DMS153 (cell line): Measurements from ENCODE around the gene CALY.

Source experiments
- DNase-seq: peaks from one replicate; lab custom pipeline; 2025; lab: John Stamatoyannopoulos, UW

CALY gene

DNA sequence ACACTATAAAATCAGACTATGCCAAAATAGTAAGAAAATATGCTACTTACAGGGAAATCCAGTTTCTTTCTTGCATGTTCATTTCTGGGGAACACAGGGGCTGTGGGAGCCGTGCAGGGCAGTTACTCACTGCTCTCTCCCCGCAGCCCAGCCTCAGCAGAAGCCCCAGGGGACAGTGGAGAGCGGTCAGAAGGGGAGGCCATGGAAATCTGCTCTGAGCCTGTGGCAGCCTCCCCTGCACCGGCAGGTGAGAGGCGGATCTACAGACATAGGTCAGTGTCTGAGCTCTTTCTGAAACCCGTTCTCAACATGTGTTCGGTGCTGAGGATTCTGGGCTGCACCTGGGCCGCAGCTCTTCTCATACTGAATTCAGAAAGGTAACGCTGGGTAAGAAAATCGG lies 25.1 kb downstream of the CALY start:
- DNase-seq, result no peak

DNA sequence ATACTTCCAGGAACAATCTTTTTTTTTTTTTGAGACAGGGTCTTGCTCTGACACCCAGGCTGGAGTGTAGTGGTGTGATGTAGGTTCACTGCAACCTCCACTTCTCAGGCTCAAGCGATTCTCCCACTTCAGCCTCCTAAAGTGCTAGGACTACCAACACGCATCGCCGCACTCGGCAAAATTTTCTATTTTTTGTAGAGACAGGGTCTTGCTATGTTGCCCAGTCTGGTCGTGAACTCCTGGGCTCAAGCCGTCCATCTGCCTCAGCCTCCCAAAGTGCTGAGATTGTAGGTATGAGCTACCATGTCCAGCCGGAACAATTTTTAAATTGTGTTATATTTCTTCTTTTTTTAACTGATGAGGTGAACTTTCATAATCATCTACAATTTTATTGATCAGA lies 25.9 kb downstream of the CALY start:
- DNase-seq, result no peak

DNA sequence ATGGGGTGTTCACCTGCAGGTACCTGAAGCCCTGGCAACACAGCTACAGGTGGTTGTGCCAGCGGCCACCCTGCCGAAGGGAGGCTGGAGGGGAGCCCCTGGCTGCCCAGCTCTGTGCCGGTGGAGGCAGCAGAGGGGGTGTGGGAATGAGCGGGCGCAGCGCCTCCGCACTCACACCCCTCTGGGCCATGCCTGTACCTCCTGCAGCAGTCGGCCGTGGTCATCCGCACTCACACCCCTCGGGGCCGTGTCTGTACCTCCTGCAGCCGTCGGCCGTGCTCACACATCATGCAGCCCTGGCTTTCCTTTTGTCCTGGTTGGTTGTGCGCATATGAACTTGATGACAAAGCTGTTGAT lies 26.3 kb downstream of the CALY start:
- DNase-seq, result no peak

DNA sequence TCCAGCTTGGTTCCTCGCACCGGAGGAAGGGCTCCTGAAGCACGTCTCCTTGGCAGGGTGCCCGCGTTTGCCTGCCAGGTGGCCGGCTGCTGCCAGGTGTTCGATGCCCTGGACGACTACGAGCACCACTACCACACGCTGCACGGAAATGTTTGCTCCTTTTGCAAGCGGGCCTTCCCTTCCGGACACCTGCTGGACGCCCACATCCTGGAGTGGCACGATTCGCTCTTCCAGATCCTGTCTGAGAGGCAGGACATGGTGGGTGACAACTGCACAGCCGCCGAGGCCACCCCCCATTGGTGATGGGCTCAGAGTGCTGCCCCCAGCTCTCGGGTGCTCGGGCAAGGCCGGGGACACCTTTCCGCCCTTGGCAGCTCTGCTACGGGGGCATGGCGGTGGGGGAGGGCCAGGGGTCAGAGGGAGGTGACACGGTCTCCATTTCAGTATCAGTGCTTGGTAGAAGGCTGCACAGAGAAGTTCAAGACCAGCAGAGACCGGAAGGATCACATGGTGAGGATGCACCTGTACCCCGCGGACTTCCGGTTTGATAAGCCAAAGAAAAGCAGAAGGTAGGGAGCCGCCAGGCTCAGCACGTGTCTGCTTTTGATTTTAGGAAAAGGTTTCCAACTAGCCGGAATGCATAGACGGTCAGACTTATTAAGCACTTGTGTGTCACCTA lies 26.8 kb downstream of the CALY start:
- DNase-seq, result peak; percentile 69

DNA sequence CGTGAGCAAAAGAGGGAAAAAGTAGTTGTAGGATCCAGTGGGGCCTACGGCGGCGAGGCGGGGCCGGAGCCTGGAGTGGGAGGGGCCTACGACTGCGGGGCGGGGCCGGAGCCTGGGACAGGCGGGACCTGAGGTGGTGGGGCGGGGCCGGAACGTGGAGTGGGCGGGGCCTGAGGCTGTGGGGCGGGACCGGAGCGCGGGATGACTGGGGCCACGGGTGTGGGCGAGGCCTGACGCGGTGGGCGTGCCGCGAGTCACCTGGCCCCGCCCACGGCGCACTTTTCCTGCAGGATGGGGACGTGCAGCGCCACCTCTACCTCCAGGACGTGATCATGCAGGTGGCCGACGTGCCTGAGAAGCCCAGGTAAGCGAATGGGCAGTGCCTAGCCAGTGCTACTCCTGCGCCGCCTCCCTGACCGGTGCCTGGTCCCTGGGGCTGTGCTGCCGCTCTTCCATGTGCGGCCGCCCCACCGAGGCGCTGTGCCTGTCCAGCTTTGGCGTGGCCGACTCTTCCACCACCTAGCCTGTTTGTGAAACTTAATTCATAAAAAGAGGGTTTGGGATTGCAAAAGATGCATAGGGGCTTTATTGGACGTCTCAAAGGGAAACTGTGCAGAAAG lies 27.5 kb downstream of the CALY start:
- DNase-seq, result peak; percentile 86

DNA sequence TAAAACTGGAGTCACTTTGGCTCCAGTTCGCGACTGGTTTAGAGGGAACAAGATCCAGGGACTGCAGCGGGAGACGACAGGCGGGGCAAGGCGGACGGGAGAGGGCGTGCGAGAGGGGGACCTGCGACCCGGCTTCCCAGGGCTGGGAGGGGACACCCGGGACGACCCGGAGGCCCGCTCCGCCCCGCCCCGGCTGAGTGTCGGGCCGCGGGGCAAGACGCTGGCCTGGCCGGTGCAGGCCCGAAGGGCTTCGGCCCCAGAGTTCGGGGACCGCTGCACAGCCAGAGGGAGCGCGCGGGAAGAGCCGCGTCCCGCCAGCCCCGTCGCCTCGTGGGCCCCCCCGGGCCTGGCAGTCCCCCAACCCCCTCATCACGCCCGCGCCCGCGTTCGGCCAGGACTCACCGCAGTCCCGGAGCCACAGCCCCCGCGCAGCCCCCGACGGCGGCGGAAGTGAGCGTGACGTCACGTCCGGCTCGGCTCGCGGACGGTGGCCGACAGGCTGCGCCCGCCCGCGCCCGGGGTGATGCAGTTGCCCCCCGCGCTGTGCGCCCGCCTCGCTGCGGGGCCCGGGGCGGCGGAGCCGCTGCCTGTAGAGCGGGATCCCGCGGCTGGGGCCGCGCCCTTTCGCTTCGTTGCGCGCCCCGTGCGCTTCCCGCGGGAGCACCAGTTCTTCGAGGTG lies 28.1 kb downstream of the CALY start, which contains the start of the genes TUBGCP2 and ZNF511:
TSS of gene TUBGCP2 (minus strand) at position 452 of the 679 bp plus-strand sequence. CDS start 5,931 bp downstream, outside the sequence.
TSS of gene ZNF511 (plus strand) at position 494 of the 679 bp plus-strand sequence. CDS start at position 524, 30 bp downstream.
- peak; percentile 76 for DNase-seq

DNA sequence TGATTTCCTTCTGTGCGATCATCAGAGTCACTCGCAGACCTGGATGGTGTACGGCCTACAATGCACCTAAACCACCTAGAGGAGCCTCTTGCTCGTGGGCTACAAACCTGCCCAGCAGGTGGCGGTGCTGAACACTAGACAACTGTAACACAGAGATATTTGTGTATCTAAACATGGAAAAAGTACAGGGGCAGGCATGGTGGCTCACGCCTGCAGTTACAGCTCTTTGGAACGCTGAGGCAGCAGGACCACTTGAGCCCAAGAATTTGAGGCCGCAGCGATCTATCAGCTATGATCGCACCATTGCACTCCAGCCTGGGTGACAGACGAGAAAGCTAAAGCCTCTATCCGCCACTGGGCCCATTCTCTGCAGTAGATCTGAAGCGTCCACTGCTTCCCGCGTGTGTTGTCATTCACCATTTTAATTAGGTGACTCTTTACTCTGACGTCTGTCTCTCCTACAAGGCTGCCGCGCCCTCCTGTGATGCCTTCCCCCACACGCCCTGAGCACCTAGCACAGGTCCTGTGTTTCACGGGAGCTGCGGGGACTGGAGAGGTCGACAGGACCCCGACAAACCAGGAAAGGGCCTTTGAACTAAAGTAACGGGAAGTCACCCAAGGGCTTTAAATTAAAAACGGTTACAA lies 28.8 kb downstream of the CALY start:
- DNase-seq, result peak; percentile 71

DNA sequence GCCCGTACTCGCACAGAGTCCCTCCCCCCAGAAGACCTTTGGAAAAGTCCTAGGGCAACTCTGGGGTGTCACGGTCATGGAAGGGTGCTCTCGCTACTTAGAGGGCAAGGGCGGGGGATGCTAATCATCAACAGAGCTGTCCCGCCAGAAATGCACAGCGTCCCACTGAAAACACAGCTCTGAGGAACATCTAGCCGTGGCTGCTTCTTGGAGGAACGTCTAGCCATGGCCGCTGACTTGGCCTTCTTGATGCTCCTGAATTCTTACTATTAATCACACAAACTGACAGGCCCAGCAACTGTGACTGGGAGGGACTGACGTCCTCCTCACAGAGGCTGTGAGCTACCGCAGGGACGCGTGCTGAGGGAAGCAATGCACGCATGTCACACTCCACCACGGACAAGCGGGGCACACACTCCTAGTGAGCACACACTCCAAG lies 29.7 kb downstream of the CALY start:
- no peak for DNase-seq

DNA sequence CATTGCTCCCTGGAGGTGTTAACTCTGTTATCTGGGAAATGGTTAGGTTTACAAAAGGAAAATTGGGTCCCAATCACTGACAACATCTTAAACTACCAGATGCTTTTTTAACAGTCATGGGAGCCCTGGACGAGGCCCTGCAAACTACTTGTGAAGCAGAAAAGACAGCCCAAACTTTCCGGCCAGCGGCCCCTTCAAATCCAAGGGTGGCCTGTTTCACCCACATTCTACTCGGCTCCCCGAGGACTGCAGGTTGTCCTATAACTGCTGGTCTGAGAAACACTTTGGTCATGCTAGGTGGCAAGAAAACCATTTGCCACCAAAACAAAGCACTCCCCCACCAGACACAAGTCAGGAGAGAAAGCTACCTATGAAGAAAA lies 30.6 kb downstream of the CALY start:
- no peak for DNase-seq

DNA sequence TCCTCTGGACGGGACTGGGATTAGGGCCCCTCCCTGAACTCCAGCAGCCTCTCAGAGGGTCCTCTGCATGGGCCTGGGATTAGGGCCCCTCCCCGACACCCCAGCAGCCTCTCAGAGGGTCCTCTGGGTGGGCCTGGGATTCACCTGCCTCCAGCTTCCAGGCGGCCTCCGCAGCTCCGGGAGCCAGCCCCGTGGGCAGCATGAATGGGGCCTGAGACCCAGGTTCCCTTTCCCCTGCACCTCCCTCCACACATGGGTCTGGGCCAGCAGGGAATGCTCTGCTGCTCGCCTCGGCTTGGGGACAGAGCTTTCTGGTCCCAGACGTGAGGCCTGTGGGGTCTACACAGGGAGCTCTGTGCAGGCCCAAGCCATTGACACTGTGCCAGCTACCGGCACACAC lies 33.5 kb downstream of the CALY start:
- DNase-seq, result no peak

DNA sequence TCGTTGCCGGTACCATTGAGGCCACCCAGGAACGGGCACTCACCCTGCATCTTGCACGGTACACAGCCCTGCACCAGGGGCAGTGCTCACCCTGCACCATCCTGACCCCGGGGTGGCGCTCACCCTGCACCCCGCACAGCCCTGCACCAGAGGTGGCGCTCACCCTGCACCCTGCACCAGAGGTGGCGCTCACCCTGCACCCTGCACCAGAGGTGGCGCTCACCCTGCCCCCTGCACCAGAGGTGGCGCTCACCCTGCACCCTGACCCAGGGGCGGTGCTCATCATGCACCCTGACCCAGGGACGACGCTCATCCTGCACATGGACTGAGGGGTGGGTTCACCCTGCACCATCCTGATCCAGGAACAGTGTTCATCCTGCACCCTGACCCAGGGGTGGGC lies 34.5 kb downstream of the CALY start:
- no peak for DNase-seq

DNA sequence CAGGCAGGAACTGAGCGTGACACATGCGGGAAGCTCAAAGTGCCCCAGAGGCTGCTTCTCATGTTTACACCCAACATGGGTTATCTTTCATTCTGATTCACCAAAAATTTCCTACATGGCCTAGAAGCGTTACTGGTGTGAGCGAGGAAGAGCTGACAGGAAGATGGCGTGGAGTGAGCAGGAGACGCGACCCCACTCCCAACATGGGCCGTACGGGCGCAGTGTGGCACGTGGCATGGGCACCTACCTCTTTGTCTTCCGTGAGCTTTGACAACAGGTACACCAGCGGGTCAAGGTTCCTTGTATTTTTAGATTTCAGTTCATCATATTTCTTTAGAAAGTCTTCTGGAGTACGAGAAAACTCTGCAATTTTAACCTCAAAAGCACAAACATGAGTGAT lies 37.0 kb downstream of the CALY start:
- no peak for DNase-seq

DNA sequence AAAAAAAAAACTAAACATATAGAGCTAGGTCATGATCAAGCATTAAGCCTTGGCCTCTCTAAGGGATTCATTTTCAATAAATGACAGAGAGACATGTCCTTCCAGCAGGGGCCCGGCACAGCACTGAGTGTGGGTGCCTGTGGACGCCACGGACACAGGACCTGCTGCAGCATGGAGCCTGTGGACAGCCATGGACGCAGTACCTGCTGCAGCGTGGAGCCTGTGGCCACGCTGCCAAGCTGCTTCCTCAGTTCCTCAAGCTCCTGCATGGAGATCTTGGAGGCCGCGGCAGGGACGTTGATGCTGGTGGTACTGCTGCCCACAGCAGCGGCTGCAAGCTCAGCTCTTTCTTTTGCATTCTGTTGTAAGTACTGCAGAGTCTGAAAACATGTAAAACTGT lies 37.5 kb downstream of the CALY start:
- no peak for DNase-seq

DNA sequence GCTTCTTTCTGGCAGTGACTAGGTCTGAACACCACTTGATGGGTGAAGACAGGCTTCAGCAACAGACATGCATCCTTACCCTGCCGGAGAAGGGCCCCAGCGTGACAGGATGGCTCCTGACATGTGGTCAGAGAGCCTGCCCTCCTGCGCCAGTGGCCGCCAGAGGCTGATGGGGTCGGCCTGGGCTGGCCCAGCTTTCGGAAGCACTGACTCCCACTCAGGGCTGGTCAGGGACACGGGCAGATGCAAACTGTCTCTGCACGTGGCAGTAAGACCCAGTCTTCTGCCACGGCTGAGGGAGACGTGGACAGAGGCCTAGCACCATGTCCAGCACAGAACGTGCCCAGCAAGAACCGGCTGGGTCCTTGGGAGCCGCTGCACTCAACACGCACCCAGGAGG lies 38.2 kb downstream of the CALY start:
- no peak for DNase-seq

DNA sequence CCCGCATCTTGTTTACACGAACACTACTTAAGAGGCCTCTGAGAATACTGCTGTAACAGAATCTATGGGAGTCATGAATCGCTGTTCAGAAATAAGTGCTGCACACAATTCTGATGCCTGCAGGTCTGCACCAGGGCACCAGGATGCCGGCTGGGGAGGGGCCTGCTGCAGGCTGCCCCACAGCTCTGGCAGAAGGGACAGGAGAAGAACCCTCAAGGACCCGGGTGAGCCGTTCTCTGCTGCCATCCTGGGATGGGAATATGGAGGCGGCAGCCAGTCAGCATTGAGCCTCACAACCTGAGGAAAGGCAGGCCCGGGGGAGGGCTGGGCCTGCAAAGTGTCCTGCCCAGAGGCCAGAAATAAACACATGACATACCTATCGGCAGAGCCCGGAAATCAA lies 39.2 kb downstream of the CALY start:
- DNase-seq, result no peak

DNA sequence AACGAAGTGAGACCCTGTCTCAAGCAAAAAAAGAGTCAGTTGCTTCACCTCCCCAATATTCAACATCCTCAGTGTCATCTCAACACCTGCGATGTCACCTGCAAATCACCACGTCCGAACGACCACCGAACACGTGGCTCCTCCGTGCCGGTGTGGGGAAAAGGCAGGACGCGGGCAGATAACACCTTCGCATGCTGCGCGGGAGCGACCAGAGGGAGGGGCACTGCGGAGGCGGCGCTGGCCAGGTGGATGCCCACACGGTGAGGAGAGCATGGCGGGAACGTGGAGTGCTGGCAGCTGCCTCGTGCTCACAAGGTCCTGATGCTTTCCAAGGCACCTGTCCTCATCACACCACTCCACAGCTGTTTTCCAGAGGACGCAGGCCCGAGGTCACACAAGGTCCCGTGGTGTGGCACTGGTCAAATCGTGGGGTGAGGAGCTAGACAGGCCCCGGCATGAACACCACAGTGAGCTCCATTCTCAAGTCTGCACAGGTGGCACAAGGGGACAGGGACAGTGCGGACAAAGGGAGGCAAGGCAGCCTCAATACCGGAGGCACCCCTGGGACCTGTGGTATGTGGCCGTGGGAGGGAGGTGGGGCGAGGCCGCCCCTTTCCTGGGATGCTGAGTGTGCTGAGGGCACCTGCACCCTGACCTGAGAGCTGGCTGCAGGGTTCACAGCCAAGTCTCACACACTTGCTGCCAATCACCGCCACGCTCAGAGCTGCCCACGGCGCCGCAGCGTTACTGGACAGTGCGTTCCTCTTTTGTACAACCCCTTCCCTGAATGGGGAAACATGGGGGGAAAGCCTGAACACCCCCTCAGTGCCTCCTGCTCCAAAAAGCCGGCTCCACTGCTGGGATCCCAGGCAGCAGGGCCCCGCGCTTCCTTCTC lies 41.0 kb downstream of the CALY start:
- DNase-seq, result no peak

DNA sequence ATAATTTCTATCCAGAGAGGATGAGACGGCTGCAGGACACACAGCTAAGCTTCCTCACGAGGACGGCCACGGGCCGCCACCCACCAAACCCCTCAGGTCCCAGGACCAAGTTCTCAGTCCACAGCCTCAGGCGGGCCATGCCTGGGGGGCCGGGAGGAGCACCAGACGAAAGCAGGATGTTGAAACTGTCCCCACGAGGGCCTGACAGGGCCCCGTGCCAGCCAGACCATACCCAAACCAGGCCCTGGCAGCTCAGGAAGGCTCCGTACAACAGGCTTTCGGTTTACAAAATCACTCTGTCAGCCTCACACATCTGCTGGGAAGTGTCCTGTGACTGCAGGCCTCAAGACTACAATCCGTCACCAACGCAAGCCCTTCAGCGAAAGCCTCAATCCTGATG lies 42.5 kb downstream of the CALY start:
- no peak for DNase-seq

DNA sequence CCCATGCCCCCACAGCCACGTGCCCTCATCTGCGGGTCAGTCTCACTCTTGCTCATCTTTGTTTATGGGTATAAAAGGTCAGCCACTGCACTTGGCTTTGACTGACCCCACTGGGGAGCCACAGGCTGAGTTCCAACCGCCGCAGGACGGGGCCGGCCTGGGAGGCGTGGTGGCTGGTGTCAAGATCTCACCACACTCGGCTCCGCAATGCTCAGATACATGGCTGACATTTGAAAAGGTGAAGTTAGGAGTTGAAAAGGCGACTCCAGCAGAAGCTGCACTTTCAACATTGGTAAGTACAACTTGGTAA lies 42.9 kb downstream of the CALY start:
- no peak for DNase-seq

DNA sequence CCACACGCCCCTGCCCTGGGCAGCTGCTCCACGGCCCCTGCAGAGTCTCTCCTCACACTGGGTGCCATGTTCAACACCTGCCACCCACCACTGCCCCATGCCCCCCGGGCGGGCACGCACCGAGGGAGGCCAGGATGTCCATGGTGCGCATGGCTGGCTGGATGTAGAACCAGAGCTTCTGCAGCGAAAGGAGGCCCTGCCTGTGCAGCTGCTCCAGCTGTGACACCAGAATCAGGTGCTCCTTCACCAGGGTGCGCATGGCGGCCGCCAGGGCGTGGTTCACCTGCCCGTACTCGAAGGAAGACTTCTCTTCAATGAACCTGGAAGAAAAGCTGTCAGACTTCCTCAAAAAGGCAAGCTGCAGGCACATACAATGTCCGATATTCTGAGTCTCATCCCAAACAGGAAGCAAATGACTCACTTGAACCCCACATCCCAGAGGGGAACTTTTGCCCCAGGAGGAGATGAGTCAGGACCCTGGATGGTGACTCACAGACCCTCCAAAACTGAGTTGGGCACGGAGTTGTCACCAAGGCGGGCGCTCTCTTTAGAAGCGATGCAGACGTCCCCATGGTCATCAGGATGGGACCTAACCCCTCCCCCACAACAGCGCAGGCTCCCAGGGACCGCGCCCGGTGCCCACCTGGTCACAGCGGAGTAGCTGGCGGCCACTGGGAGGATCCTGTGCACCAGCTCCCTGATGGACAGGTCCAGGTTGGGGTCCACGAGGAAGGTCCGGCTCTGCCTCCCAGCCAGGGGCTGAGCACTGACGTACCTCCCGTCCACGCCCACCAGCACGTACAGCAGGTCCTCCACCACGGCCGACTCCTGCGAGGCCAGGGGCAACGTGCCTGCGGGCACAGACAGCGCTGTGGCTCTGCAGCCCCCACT lies 43.5 kb downstream of the CALY start:
- DNase-seq, result no peak

DNA sequence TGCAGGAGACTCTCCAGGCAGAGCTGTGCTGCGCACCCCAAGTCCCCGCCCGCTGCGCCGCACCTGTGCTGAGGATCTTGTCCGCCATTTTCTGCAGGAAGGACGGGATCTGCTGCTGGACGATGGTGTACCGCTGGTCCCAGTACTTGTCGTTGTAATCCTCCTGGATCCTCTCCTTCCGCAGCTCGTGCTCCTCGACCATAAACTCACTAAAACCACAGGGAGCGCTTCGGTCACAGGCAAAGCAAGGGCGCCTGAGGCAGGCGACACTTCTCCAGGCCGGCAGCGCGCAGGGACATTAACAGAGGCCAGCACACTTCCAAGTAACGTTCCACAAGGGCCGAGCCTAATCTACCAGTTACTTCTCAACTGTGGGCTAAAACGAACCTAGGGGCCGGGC lies 46.9 kb downstream of the CALY start:
- no peak for DNase-seq
